Amniotic stem cell (primary cell): ENCODE data around the gene SLC22A12.

Experiments
- DNase-seq: peaks from one replicate; lab custom pipeline; 2025; lab: John Stamatoyannopoulos, UW

Gene SLC22A12

DNA sequence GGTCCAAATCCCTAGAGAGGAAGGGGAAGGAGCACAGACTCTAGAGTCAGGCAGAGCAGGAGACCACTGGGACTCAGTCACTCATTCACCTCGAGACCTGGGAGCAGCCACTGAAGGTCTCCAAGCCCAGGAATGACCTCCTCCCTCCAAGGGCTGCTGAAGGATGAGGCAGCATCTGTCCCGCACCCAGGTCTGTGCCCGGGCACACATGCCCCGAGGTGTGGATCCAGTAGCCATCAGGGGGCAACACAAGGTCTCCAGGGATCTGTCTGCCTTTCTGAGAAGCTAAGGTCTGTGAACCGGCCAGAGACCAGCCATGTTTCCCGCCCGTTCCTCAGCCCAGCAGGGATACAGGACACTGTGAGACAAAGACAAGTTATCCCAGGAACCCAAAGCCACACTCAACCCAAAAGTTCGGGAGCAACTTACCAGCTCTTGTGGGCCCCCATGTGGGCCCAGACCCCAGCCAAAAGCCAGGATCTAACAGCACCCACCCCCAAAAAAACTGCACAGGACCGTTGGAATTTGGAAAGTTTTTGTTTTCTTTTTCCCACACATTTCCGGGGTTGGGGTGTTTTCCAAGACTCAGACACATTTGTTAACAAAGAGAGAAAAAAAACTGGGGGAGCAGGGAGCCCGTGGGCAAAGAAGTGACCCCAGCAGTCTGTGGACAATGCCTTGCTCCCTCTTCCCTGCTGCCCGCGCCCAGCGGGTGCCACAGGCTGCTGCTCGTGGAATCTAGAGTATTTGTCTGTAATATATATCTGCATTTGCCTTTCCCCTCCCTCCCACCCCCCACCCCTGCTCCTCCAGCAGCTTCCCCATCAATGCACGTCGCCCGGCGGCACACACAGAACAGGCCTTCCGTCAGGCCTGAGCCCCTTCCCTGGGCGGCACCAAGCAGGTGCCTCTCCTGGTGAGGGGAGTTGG is 14.9 kb downstream of the SLC22A12 start:
- DNase-seq: no peak

DNA sequence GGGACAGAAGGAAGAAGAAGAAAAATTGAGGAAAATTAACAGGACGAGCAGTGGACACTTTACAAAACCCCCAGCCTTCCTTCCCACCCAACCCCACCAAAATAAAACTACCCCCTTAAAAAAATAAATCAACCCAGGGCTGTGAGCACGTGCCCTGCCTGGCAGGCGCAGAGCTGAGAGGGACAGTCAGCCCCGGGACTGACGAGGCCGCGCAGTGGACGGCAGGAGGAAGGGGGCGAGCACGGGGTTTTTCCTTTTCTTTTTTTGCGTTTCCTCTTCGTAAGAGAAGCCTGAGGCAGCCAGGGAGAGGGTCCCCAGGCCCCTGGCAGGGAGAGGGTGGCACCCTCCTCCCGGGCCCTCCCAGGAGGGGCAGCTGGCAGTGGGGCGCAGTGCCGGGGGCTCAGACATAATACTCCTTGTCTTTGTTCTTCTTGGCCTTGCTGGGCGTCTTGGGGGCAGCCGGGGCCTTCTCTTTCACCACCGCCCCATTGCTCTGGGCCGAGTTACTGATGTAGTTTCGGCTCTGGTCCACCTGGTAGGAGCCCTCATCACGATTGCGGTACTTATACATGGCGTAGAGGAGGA is 15.9 kb downstream of the SLC22A12 start:
- no peak for DNase-seq

DNA sequence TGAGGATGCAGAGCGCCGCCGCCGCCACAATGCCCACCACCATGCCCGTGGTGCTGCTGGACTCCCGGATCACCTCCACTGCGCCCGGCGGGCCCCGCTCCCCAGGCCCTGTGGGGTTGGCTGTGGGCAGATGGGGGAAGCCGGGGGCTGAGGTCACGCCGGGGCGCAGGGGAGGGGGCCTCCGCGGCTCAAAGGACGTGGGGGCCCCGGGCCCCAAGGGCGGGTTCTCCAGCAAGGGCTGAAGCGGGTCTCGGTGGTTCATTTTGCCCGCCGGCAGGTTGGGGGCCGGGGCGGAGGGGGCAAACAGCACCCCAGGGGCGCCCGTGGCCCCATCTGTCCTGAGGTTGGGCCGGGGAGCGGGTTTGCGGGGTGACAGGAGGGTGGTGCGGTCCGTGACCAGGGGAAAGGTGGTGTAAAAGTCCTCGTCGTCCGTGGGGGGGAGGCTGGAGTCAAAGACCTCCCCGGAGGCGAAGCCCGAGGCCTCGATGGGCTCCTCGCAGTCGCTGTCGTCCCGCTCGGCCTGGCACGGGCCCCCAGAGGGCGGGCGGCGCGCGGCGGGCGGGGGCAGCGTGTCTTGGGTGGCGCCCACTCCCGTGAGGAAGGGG is 16.5 kb downstream of the SLC22A12 start:
- no peak for DNase-seq

- no peak for DNase-seq
Observed at GRCh38 chr11:64608046-64608445, 17.0 kb downstream of the SLC22A12 start.

GRCh38 chr11:64608636-64609035 is 17.6 kb downstream of the SLC22A12 start:
- DNase-seq: no peak

GRCh38 chr11:64609436-64610047 is 18.5 kb downstream of the SLC22A12 start:
- no peak for DNase-seq

GRCh38 chr11:64610596-64610995 is 19.6 kb downstream of the SLC22A12 start:
- DNase-seq: no peak

DNA sequence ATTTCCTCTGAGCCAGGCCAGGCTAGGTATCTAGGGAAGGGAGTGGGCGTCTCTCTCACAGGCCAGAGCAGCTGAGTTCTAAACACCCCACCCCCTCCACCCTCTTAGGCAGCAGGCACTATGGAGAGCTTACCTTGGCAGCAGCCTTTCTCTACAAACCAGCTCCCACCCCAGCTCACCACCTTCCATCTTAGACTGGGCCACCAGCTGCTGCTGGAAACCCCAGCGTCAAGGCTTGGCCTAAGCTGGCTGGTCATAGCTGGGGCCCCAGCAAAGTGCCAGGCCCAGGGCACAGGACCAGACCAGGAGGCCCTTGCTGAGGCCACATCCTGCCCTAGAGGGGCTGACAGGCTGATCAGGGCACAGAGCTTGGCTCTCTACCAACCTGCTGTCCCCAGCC is 20.2 kb downstream of the SLC22A12 start:
- no peak for DNase-seq

- no peak for DNase-seq
Observed at GRCh38 chr11:64611869-64612646, 21.0 kb downstream of the SLC22A12 start.

DNA sequence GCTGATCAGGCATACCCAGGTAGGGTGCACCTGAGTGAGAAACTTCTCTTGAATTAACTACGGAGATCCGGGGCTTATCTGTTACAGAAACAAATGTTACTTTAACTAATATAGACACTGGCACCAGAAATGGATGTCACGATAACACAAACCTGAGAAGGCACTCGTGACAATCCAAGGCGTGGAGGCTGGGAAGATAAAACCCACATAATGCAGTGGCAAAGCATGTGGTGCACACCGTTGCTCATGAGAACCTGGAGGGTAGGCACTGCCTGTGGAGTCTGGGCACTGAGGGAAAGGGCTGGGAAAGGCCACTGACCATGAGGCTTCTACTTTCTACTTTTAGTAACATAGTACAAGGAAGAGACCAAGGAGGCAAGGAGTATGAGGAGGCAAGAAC is 22.6 kb downstream of the SLC22A12 start:
- no peak for DNase-seq

GRCh38 chr11:64614917-64615316 is 23.9 kb downstream of the SLC22A12 start:
- DNase-seq: no peak

- DNase-seq: no peak
Observed at GRCh38 chr11:64616817-64617216, 25.8 kb downstream of the SLC22A12 start.

- no peak for DNase-seq
Observed at GRCh38 chr11:64619196-64619595, 28.2 kb downstream of the SLC22A12 start.

GRCh38 chr11:64619811-64620380 is 28.9 kb downstream of the SLC22A12 start:
- DNase-seq: no peak

- no peak for DNase-seq
Observed at GRCh38 chr11:64620381-64620971, 29.5 kb downstream of the SLC22A12 start.

DNA sequence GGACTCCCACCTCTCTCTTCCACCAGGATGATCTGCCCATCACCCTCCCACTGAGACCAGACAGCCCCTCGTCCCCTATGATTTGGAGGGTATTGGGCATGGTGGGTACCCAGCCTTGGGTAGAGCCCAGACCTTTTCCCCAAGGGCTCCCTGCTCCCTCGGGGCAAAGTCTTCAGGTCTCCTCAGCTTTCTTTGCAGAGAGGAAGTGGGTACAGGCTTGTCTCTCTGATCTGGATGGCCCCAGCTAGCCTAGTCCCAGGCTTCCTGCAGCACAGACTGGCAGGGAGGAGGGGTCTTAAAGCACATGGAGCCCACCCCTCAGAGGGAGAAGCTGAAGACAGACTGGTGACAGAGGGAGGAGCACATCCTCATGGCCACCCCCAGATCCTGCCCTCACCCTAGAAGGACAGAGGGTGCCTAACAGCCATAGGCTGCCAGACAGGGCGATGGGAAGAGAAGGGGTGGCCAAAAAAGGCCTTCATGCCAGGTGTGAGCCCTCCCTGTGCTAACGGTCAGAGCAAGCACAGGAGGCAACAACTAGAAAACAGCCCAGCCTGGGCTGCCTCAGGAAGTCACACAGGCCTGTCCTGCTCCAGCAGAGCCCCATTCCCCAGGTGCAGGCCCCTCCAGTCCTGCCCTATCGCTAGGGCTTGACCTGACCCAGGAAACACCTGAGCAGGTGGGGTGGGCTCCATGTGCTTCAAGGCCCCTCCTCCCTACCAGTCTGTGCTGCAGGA is 30.4 kb downstream of the SLC22A12 start:
- no peak for DNase-seq

GRCh38 chr11:64622681-64623080 is 31.7 kb downstream of the SLC22A12 start:
- no peak for DNase-seq

DNA sequence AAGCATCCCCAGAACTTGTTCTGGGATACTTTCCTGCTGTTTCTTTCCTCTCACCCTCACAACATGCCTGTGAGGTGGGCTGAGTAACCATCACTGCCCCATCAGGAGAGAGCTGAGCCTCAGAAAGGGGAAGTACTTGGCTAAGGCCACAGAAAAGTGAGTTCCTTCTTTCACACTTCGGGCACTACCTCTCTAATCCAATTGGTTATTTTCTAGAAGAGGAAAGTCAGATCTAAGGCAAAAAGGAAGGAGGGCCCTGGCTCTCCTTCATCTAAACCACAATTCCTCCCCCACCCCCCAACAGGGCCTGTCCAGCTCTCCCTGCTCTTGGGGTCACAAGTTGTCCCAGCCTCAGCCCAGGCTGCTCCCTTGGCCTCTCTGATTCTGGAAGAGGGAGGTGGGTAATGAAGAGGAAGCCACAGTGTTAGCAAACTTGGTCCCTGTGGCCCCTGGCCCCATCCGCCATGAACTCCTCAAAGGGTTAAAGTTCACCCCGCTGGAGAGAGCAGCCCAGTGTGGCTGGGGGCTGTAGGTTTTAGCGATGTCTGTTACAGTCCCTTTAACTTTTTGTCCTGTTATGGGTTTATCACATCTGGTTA is 34.0 kb downstream of the SLC22A12 start:
- no peak for DNase-seq

DNA sequence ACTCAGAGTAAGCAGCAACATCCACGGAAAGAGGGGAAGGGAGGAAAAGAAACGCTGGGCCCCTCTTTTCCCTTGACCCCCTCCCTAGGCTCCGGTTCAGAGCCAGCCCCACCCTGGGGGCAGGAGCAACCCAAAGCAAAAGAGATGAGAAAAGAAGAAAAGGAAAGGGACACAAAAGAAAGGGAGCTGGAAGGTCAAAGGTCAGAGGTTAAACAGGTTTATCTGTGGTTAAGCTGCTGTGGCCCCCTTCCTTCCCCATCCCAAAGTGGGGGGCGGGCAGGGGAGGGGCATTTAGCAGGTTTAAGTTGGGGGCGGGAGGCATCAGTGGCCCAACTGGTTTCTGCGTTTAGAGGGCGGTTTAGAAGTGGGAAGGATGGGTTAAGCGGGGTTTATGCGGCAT is 35.6 kb downstream of the SLC22A12 start:
- DNase-seq: no peak

- DNase-seq: no peak
Observed at GRCh38 chr11:64627371-64627770, 36.4 kb downstream of the SLC22A12 start.
